ENCODE results near the gene TNNI3K. TPM values are rescaled to one million over a fixed set of nuclear protein-coding genes. Genes with fewer than 3 reads are reported as not detected.
"Not testable (repeated sequence)": the region's sequence is repeated elsewhere in the genome, so short reads cannot be mapped to it uniquely, and the experiment has no call there.

Gene TNNI3K
- total RNA-seq, 6 experiments from 2014 or later, result 1.0 TPM; not detected in 5

GRCh38 chr1:74245168-74245772 is 10.1 kb downstream of the TNNI3K start:
- no peak for TF ChIP-seq CTCF (IDR thresholded peaks at IDR 0.05)
- no peak for TF ChIP-seq POLR2A (IDR thresholded peaks at IDR 0.05)
- DNase-seq, result no peak
- WGBS (ENCODE audit: insufficient coverage, low coverage, low lambda C conversion rate, missing lambda C conversion rate), result 8% methylated on average over 2 of the region's 2 CpGs
- no peaks in the 10 kb centered on the region for H3K9me3 ChIP-seq
- no peaks in the 10 kb centered on the region for H3K4me1 ChIP-seq
- no peak for ATAC-seq
- intact Hi-C loops (cut with DNase I), result no loop called here
- no peak overlapping the region for H3K4me3 ChIP-seq
- no peaks in the 10 kb centered on the region for H3K27me3 ChIP-seq
- no peak overlapping the region for H3K27ac ChIP-seq
- H3K36me3 ChIP-seq, result no peaks in the 10 kb centered on the region

- no peaks in the 10 kb centered on the region for H3K9me3 ChIP-seq
- H3K27me3 ChIP-seq, result no peaks in the 10 kb centered on the region
- no peak overlapping the region for H3K27ac ChIP-seq
- no peaks in the 10 kb centered on the region for H3K36me3 ChIP-seq
- intact Hi-C loops (cut with DNase I), result no loop called here
- H3K4me3 ChIP-seq, result no peak overlapping the region
- ATAC-seq, result no peak
- TF ChIP-seq POLR2A (IDR thresholded peaks at IDR 0.05) (no peak), CTCF (IDR thresholded peaks at IDR 0.05) (no peak)
- 81% methylated on average over 2 of the region's 2 CpGs for WGBS (ENCODE audit: insufficient coverage, low coverage, low lambda C conversion rate, missing lambda C conversion rate)
- no peaks in the 10 kb centered on the region for H3K4me1 ChIP-seq
- no peak for DNase-seq
Observed at GRCh38 chr1:74246315-74246714, 11.1 kb downstream of the TNNI3K start.

DNA sequence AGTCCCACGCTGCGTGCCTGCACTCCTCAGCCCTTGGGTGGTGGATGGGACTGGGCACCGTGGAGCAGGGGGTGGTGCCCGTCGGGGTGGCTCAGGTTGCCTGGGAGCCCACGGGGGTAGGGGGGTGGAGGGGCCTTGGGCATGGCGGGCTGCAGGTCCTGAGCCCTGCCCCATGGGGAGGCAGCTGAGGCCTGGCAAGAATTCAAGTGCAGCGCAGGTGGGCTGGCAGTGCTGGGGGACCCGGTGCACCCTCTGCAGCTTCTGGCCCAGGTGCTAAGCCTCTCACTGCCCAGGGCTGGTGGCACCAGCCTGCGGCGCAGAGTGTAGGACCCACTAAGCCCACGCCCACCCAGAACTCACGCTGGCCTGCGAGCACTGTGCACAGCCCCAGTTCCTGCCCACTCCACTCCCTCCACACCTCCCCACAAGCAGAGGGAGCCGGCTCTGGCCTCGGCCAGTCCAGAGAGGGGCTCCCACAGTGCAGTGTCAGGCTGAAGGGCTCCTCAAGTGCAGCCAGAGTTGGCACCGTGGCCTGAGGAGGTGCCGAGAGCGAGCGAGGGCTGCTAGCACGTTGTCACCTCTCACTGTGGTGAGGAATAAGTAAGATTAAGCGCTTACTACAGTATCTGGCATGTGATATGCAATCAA is 12.8 kb downstream of the TNNI3K start:
- ATAC-seq, result peak in 1 of 4 donors; percentile 17
- Histone ChIP-seq H3K9me3 (no peaks in the 10 kb centered on the region), H3K27ac (no peak overlapping the region), H3K4me3 (no peak overlapping the region), H3K27me3 (no peaks in the 10 kb centered on the region), H3K4me1 (no peaks in the 10 kb centered on the region), H3K36me3 (no peaks in the 10 kb centered on the region)
- 93% methylated on average over 4 of the region's 22 CpGs for WGBS (ENCODE audit: insufficient coverage, low coverage, low lambda C conversion rate, missing lambda C conversion rate)
- TF ChIP-seq POLR2A (IDR thresholded peaks at IDR 0.05) (no peak), CTCF (IDR thresholded peaks at IDR 0.05) (no peak)
- DNase-seq, result peak in 1 of 3 donors; percentile 37
- intact Hi-C loops (cut with DNase I), result no loop called here

DNA sequence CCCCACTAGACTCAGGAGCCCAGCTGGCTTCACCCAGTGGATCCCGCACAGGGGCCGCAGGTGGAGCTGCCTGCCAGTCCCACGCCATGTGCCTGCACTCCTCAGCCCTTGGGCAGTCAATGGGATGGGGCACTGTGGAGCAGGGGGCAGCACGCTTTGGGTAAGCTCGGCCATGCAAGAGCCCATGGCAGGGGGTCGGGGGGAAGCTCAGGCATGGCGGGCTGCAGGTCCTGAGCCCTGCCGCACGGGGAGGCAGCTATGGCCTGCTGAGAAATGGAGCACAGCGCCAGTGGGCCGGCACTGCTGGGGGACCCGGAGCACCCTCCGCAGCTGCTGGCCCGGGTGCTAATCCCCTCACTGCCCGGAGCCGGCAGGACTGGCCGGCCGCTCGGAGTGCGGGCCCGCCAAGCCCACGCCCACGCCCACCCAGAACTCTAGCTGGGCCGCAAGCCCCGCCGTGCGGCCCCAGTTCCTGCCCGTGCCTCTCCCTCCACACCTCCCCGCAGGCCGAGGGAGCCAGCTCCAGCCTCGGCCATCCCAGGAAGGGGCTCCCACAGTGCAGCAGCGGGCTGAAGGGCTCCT is 18.1 kb downstream of the TNNI3K start:
- H3K9me3 ChIP-seq; ATAC-seq; H3K4me1 ChIP-seq; H3K4me3 ChIP-seq; H3K27ac ChIP-seq; intact Hi-C loops (cut with DNase I); H3K36me3 ChIP-seq; H3K27me3 ChIP-seq: not testable (repeated sequence)
- WGBS (ENCODE audit: insufficient coverage, low coverage, low lambda C conversion rate, missing lambda C conversion rate), result 0% methylated on average over 1 of the region's 32 CpGs
- DNase-seq, result peak in 2 of 3 donors; percentile 42 to 46

DNA sequence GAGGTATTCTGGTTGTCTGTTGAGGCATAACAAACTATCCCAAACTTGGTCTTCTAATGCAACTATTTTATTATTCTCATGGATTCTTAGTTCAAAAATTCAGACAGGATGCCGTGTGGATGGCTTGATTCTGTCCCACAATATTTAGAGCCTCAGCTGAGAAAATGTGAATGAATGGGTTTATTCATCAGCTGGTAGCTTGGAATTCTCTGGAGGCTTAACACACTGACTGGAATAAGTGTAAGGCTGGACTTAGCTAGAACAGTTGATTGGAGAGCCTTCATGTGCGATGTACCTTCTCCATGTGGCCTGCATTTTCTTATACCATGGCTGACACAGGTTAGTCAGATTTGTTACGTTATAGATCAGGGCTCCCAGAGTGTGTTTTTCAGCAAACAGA is 30.8 kb downstream of the TNNI3K start:
- no peaks in the 10 kb centered on the region for H3K36me3 ChIP-seq
- intact Hi-C loops (cut with DNase I), result no loop called here
- no peak overlapping the region for H3K4me3 ChIP-seq
- H3K27ac ChIP-seq, result no peak overlapping the region
- no peaks in the 10 kb centered on the region for H3K9me3 ChIP-seq
- 83% methylated on average over 3 of the region's 3 CpGs for WGBS (ENCODE audit: insufficient coverage, low coverage, low lambda C conversion rate, missing lambda C conversion rate)
- no peak for TF ChIP-seq CTCF (IDR thresholded peaks at IDR 0.05)
- TF ChIP-seq POLR2A (IDR thresholded peaks at IDR 0.05), result no peak
- ATAC-seq (no peak), DNase-seq (no peak)
- no peaks in the 10 kb centered on the region for H3K4me1 ChIP-seq
- no peaks in the 10 kb centered on the region for H3K27me3 ChIP-seq

Data from right lobe of liver (tissue), 6 donors.